ENCODE measurements around the gene METTL21A.

The METTL21A gene

GRCh38 chr2:207606399-207606798, 18.8 kb downstream of the METTL21A start:
- Histone ChIP-seq H3K4me1 (ENCODE audit: control insufficient read depth, insufficient read depth, low read depth, low read length) (no peaks in the 10 kb centered on the region), H2AFZ (ENCODE audit: low read depth, low read length) (no peak overlapping the region), H3K23ac (ENCODE audit: low read length in 2 of 2) (no peak overlapping the region), H3K9ac (ENCODE audit: low read length) (no peak overlapping the region), H2BK15ac (ENCODE audit: low read depth, poor library complexity, severe bottlenecking) (no peak overlapping the region), H3K18ac (ENCODE audit: low read depth in 1 of 2, low read length in 2 of 2) (no peak overlapping the region), H2AK5ac (ENCODE audit: low read length, severe bottlenecking) (no peak overlapping the region), H4K91ac (ENCODE audit: low read length) (no peak overlapping the region), H3K36me3 (ENCODE audit: control insufficient read depth in 1 of 2, insufficient read depth in 2 of 2, low read depth in 1 of 2, low read length in 2 of 2) (peaks cover 0 to 14% of the 10 kb centered on the region in 2 experiments), H3K27me3 (ENCODE audit: control insufficient read depth in 1 of 2, insufficient read depth in 1 of 2, low read length in 2 of 2) (no peaks in the 10 kb centered on the region), H3K4me2 (ENCODE audit: low read length, poor library complexity, severe bottlenecking) (no peak overlapping the region), H4K8ac (ENCODE audit: low read length) (no peak overlapping the region), H3K14ac (ENCODE audit: low read length in 2 of 2) (no peak overlapping the region), H3K27ac (ENCODE audit: low read length, poor library complexity, severe bottlenecking) (no peak overlapping the region), H2BK12ac (ENCODE audit: low read length in 2 of 2) (no peak overlapping the region), H3K4me3 (ENCODE audit: insufficient read depth in 1 of 2, low read depth in 1 of 2, low read length in 2 of 2) (no peak overlapping the region), H3K79me1 (replicated peaks; ENCODE audit: low read length, poor library complexity, severe bottlenecking) (peaks cover 3% of the 10 kb centered on the region), H2BK5ac (ENCODE audit: low read depth, low read length, poor library complexity, severe bottlenecking) (no peak overlapping the region), H3K9me3 (ENCODE audit: control insufficient read depth, low read length) (no peaks in the 10 kb centered on the region), H3K4ac (ENCODE audit: low read depth in 1 of 2, low read length in 2 of 2) (no peak overlapping the region), H2BK120ac (ENCODE audit: low read depth, low read length) (no peak overlapping the region)
- WGBS = 98% methylated on average over 5 of the region's 7 CpGs
- DNase-seq = no peak

DNA sequence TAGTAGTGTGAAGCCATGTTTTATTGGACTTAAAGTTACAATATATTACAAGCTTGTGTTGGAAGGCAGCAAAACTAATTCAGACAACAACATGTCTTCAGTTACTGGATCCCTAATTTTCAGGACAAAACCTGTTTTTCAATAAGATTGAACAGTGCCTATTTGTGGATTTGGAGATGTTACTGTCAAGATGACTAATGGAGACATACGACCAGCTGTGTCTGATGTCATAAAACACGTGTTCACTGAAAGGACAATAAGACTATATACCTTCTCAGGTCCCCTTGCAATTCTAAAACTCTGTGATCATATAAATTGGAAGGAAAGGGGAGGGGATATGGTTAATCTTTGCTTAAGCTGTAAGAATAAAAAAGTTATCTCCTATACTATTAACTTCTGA, 21.7 kb downstream of the METTL21A start:
- Histone ChIP-seq H3K36me3 (ENCODE audit: control insufficient read depth in 1 of 2, insufficient read depth in 2 of 2, low read depth in 1 of 2, low read length in 2 of 2) (peaks cover 0 to 20% of the 10 kb centered on the region in 2 experiments), H3K4me2 (ENCODE audit: low read length, poor library complexity, severe bottlenecking) (no peak overlapping the region), H2BK120ac (ENCODE audit: low read depth, low read length) (no peak overlapping the region), H3K18ac (ENCODE audit: low read depth in 1 of 2, low read length in 2 of 2) (no peak overlapping the region), H4K8ac (ENCODE audit: low read length) (no peak overlapping the region), H3K27me3 (ENCODE audit: control insufficient read depth in 1 of 2, insufficient read depth in 1 of 2, low read length in 2 of 2) (no peaks in the 10 kb centered on the region), H3K14ac (ENCODE audit: low read length in 2 of 2) (no peak overlapping the region), H3K4me3 (ENCODE audit: insufficient read depth in 1 of 2, low read depth in 1 of 2, low read length in 2 of 2) (no peak overlapping the region), H2BK5ac (ENCODE audit: low read depth, low read length, poor library complexity, severe bottlenecking) (no peak overlapping the region), H3K23ac (ENCODE audit: low read length in 2 of 2) (no peak overlapping the region), H3K4ac (ENCODE audit: low read depth in 1 of 2, low read length in 2 of 2) (no peak overlapping the region), H2BK12ac (ENCODE audit: low read length in 2 of 2) (no peak overlapping the region), H3K9ac (ENCODE audit: low read length) (no peak overlapping the region), H3K27ac (ENCODE audit: low read length, poor library complexity, severe bottlenecking) (no peak overlapping the region), H2BK15ac (ENCODE audit: low read depth, poor library complexity, severe bottlenecking) (no peak overlapping the region), H2AK5ac (ENCODE audit: low read length, severe bottlenecking) (no peak overlapping the region), H2AFZ (ENCODE audit: low read depth, low read length) (no peak overlapping the region), H4K91ac (ENCODE audit: low read length) (no peak overlapping the region), H3K79me1 (replicated peaks; ENCODE audit: low read length, poor library complexity, severe bottlenecking) (peaks cover 5% of the 10 kb centered on the region), H3K4me1 (ENCODE audit: control insufficient read depth, insufficient read depth, low read depth, low read length) (no peaks in the 10 kb centered on the region), H3K9me3 (ENCODE audit: control insufficient read depth, low read length) (no peaks in the 10 kb centered on the region)
- no CpG with 5 or more reads among the region's 2 CpGs for WGBS
- no peak for DNase-seq

DNA sequence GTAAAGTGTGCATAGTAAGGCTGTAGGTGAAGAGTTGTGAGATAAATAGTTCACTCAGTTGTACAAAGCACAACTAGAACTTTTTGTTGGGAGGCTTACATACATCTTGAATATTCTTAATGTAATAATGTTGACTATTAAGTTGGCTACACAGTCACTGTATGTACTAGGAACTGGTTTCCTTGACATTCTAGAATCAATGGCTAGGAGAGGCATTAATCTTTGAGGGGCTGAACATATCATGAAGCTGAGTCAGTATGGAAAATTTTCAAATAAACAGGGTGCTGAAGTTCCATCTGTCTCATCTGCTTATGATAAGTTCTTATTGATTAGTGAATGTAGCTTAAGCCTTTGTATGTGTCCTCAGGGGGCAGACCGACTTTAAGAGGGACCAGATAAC, 23.4 kb downstream of the METTL21A start:
- Histone ChIP-seq H3K4me2 (ENCODE audit: low read length, poor library complexity, severe bottlenecking) (no peak overlapping the region), H2BK120ac (ENCODE audit: low read depth, low read length) (no peak overlapping the region), H3K27me3 (ENCODE audit: control insufficient read depth in 1 of 2, insufficient read depth in 1 of 2, low read length in 2 of 2) (no peaks in the 10 kb centered on the region), H3K23ac (ENCODE audit: low read length in 2 of 2) (no peak overlapping the region), H3K36me3 (ENCODE audit: control insufficient read depth in 1 of 2, insufficient read depth in 2 of 2, low read depth in 1 of 2, low read length in 2 of 2) (peaks cover 0 to 35% of the 10 kb centered on the region in 2 experiments), H4K8ac (ENCODE audit: low read length) (no peak overlapping the region), H3K4ac (ENCODE audit: low read depth in 1 of 2, low read length in 2 of 2) (no peak overlapping the region), H3K79me1 (replicated peaks; ENCODE audit: low read length, poor library complexity, severe bottlenecking) (peaks cover 2% of the 10 kb centered on the region), H4K91ac (ENCODE audit: low read length) (no peak overlapping the region), H2BK12ac (ENCODE audit: low read length in 2 of 2) (no peak overlapping the region), H3K9me3 (ENCODE audit: control insufficient read depth, low read length) (no peaks in the 10 kb centered on the region), H3K4me1 (ENCODE audit: control insufficient read depth, insufficient read depth, low read depth, low read length) (no peaks in the 10 kb centered on the region), H2BK5ac (ENCODE audit: low read depth, low read length, poor library complexity, severe bottlenecking) (no peak overlapping the region), H2BK15ac (ENCODE audit: low read depth, poor library complexity, severe bottlenecking) (no peak overlapping the region), H3K27ac (ENCODE audit: low read length, poor library complexity, severe bottlenecking) (no peak overlapping the region), H2AFZ (ENCODE audit: low read depth, low read length) (no peak overlapping the region), H2AK5ac (ENCODE audit: low read length, severe bottlenecking) (no peak overlapping the region), H3K18ac (ENCODE audit: low read depth in 1 of 2, low read length in 2 of 2) (no peak overlapping the region), H3K9ac (ENCODE audit: low read length) (no peak overlapping the region), H3K14ac (ENCODE audit: low read length in 2 of 2) (no peak overlapping the region), H3K4me3 (ENCODE audit: insufficient read depth in 1 of 2, low read depth in 1 of 2, low read length in 2 of 2) (no peak overlapping the region)
- DNase-seq = peak; percentile 17
- 100% methylated on average over 1 of the region's 1 CpG for WGBS

DNA sequence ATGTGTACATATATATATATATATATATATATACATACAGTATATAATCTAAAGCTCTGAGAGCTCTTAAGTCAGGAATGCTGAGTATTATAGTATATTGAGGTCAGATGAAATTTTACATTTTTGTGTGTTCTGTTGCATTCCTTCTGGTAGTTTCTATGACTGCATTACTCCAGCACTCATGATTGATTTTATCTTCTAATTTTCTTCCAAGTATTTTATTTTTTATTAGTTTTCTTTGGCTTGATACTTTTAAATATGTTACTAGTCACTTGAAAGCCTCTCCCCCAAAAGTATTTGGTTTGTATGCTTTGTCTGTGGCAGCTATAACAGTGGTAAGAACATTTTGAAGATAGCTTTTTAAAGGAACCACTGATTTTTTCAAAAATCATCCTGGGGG, 25.0 kb downstream of the METTL21A start:
- Histone ChIP-seq H4K8ac (ENCODE audit: low read length) (no peak overlapping the region), H2AFZ (ENCODE audit: low read depth, low read length) (no peak overlapping the region), H3K4me3 (ENCODE audit: insufficient read depth in 1 of 2, low read depth in 1 of 2, low read length in 2 of 2) (no peak overlapping the region), H3K79me1 (replicated peaks; ENCODE audit: low read length, poor library complexity, severe bottlenecking) (peaks cover 5% of the 10 kb centered on the region), H3K9ac (ENCODE audit: low read length) (no peak overlapping the region), H3K23ac (ENCODE audit: low read length in 2 of 2) (no peak overlapping the region), H3K4me1 (ENCODE audit: control insufficient read depth, insufficient read depth, low read depth, low read length) (no peaks in the 10 kb centered on the region), H2BK15ac (ENCODE audit: low read depth, poor library complexity, severe bottlenecking) (no peak overlapping the region), H3K4ac (ENCODE audit: low read depth in 1 of 2, low read length in 2 of 2) (no peak overlapping the region), H3K36me3 (ENCODE audit: control insufficient read depth in 1 of 2, insufficient read depth in 2 of 2, low read depth in 1 of 2, low read length in 2 of 2) (peaks cover 6 to 50% of the 10 kb centered on the region in 2 experiments), H3K18ac (ENCODE audit: low read depth in 1 of 2, low read length in 2 of 2) (no peak overlapping the region), H2BK5ac (ENCODE audit: low read depth, low read length, poor library complexity, severe bottlenecking) (no peak overlapping the region), H2AK5ac (ENCODE audit: low read length, severe bottlenecking) (no peak overlapping the region), H3K4me2 (ENCODE audit: low read length, poor library complexity, severe bottlenecking) (no peak overlapping the region), H3K9me3 (ENCODE audit: control insufficient read depth, low read length) (no peaks in the 10 kb centered on the region), H2BK120ac (ENCODE audit: low read depth, low read length) (no peak overlapping the region), H4K91ac (ENCODE audit: low read length) (no peak overlapping the region), H2BK12ac (ENCODE audit: low read length in 2 of 2) (no peak overlapping the region), H3K14ac (ENCODE audit: low read length in 2 of 2) (no peak overlapping the region), H3K27ac (ENCODE audit: low read length, poor library complexity, severe bottlenecking) (no peak overlapping the region), H3K27me3 (ENCODE audit: control insufficient read depth in 1 of 2, insufficient read depth in 1 of 2, low read length in 2 of 2) (no peaks in the 10 kb centered on the region)
- no peak for DNase-seq
